OCI-LY3 (cell line): ENCODE data around the gene CDKN1C.

Experiments used
- H2AFZ ChIP-seq: fragments of 200-600, 300-600 bp; shearing (Covaris generic); 2 replicates; pipeline ENCODE4 v1.6.0; 2014; ENCODE audit warnings: antibody characterized with exemption, low read depth, low read length
- H3K27ac ChIP-seq: fragments of 200-600, 300-600 bp; sonication (generic); 2 replicates; pipeline ENCODE4 v1.5.1; 2014; ENCODE audit warnings: mild to moderate bottlenecking, low read length, moderate library complexity, mixed read lengths
- H3K27me3 ChIP-seq: fragments of 200-600, 300-600 bp; sonication (generic); 2 replicates; pipeline ENCODE4 v1.6.1; 2014; ENCODE audit warnings: low read depth, low read length, mixed read lengths
- H3K36me3 ChIP-seq: fragments of 200-600, 300-600 bp; sonication (generic); replicated peaks from 2 replicates; pipeline ENCODE3; 2014; ENCODE audit warnings: low read depth, low read length, mixed read lengths
- H3K4me1 ChIP-seq: fragments of 300-600, 200-600 bp; sonication (generic); 2 replicates; pipeline ENCODE4 v1.6.1; 2014; ENCODE audit warnings: low read length, mixed read lengths
- H3K4me2 ChIP-seq: fragments of 200-600, 300-600 bp; sonication (generic); 2 replicates; pipeline ENCODE4 v1.6.1; 2014; ENCODE audit warnings: low read length, mixed read lengths
- H3K4me3 ChIP-seq: fragments of 300-600, 200-600 bp; sonication (generic); 2 replicates; pipeline ENCODE4 v1.5.1; 2014; ENCODE audit warnings: antibody characterized with exemption, mild to moderate bottlenecking, low read length, moderate library complexity
- H3K79me2 ChIP-seq: fragments of 300-600, 200-600 bp; shearing (Covaris generic); 2 replicates; pipeline ENCODE4 v1.6.1; 2014; ENCODE audit warnings: mild to moderate bottlenecking, low read length, mixed read lengths
- H3K9ac ChIP-seq: fragments of 300-600, 200-600 bp; shearing (Covaris generic); 2 replicates; pipeline ENCODE4 v1.6.0; 2014; ENCODE audit warnings: mild to moderate bottlenecking, low read length, moderate library complexity
- H3K9me3 ChIP-seq: fragments of 200-600, 300-600 bp; shearing (Covaris generic); 2 replicates; pipeline ENCODE4 v1.6.1; 2014; ENCODE audit warnings: low read length, mixed read lengths; ENCODE audit not compliant: insufficient read depth
- H4K20me1 ChIP-seq: fragments of 200-600, 300-600 bp; sonication (generic); 2 replicates; pipeline ENCODE4 v1.6.1; 2016; ENCODE audit warnings: low read length, mixed read lengths; ENCODE audit not compliant: insufficient read depth
- EZH2phosphoT487 ChIP-seq: fragments of 200-600 bp; shearing (Covaris generic); IDR thresholded peaks from 2 replicates; pipeline ENCODE4 v1.6.1; 2018; ENCODE audit warnings: antibody characterized with exemption, mixed run types, low read depth
- TF ChIP-seq, protein P1 (sequence below): fragments of 200-600, 300-600 bp; sonication (generic); IDR thresholded peaks from 2 replicates; pipeline ENCODE4 v1.5.1; 2014; ENCODE audit warnings: antibody characterized with exemption, low read length, low read depth

The CDKN1C gene

GRCh38 chr11:2927851-2928604 lies 42.5 kb upstream of the CDKN1C start:
- TF ChIP-seq, protein P1, sequence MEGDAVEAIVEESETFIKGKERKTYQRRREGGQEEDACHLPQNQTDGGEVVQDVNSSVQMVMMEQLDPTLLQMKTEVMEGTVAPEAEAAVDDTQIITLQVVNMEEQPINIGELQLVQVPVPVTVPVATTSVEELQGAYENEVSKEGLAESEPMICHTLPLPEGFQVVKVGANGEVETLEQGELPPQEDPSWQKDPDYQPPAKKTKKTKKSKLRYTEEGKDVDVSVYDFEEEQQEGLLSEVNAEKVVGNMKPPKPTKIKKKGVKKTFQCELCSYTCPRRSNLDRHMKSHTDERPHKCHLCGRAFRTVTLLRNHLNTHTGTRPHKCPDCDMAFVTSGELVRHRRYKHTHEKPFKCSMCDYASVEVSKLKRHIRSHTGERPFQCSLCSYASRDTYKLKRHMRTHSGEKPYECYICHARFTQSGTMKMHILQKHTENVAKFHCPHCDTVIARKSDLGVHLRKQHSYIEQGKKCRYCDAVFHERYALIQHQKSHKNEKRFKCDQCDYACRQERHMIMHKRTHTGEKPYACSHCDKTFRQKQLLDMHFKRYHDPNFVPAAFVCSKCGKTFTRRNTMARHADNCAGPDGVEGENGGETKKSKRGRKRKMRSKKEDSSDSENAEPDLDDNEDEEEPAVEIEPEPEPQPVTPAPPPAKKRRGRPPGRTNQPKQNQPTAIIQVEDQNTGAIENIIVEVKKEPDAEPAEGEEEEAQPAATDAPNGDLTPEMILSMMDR: no peak
- no peak for TF ChIP-seq EZH2phosphoT487
- Histone ChIP-seq H3K9me3 (no peaks in the 10 kb centered on the region), H3K27me3 (no peaks in the 10 kb centered on the region), H2AFZ (no peak overlapping the region), H3K79me2 (no peaks in the 10 kb centered on the region), H3K9ac (no peak overlapping the region), H3K36me3 (no peaks in the 10 kb centered on the region), H3K27ac (no peak overlapping the region), H4K20me1 (no peaks in the 10 kb centered on the region), H3K4me2 (no peak overlapping the region), H3K4me3 (no peak overlapping the region), H3K4me1 (peaks cover 4% of the 10 kb centered on the region; the same call in 1 of the 2 replicates)

GRCh38 chr11:2927121-2927800 lies 41.7 kb upstream of the CDKN1C start:
- Histone ChIP-seq H3K4me1 (peaks cover 4% of the 10 kb centered on the region; the same call in 1 of the 2 replicates), H3K4me3 (no peak overlapping the region), H3K36me3 (no peaks in the 10 kb centered on the region), H3K9me3 (no peaks in the 10 kb centered on the region), H3K27ac (no peak overlapping the region), H2AFZ (no peak overlapping the region), H3K79me2 (no peaks in the 10 kb centered on the region), H3K4me2 (no peak overlapping the region), H3K27me3 (no peaks in the 10 kb centered on the region), H3K9ac (no peak overlapping the region), H4K20me1 (no peaks in the 10 kb centered on the region)
- TF ChIP-seq, protein P1: no peak
- TF ChIP-seq EZH2phosphoT487: no peak

DNA sequence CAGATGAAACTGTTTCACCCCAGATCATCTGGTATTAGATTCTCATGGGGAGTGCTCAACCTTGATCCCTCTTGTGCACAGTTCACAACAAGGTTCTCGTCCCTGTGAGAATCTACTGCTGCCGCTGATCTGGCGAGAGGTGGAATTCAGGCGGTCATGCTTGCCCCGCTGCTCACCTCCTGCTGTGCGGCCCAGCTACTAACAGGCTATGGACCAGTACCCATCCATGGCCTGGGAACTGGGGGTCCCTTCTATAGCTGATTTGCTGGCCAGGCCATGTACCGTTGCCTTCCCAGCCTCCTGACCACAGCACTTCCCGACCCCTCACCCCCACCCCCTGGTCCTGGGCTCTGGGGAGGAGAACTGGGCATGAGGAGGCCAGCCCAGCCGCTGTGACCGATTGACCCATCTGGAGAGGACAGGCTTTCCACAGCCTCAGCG lies 41.1 kb upstream of the CDKN1C start:
- no peaks in the 10 kb centered on the region for H3K27me3 ChIP-seq
- H3K9me3 ChIP-seq: no peaks in the 10 kb centered on the region
- no peak overlapping the region for H2AFZ ChIP-seq
- H3K4me1 ChIP-seq: peaks cover 4% of the 10 kb centered on the region; the same call in 1 of the 2 replicates
- H3K79me2 ChIP-seq: no peaks in the 10 kb centered on the region
- no peaks in the 10 kb centered on the region for H3K36me3 ChIP-seq
- TF ChIP-seq, protein P1: no peak
- no peak for TF ChIP-seq EZH2phosphoT487
- no peak overlapping the region for H3K4me2 ChIP-seq
- H3K4me3 ChIP-seq: no peak overlapping the region
- no peak overlapping the region for H3K27ac ChIP-seq
- H4K20me1 ChIP-seq: no peaks in the 10 kb centered on the region
- H3K9ac ChIP-seq: no peak overlapping the region

- Histone ChIP-seq H3K9ac (no peak overlapping the region), H3K36me3 (no peaks in the 10 kb centered on the region), H2AFZ (no peak overlapping the region), H4K20me1 (no peaks in the 10 kb centered on the region), H3K27me3 (no peaks in the 10 kb centered on the region), H3K4me1 (no peaks in the 10 kb centered on the region), H3K27ac (no peak overlapping the region), H3K9me3 (no peaks in the 10 kb centered on the region), H3K4me2 (no peak overlapping the region), H3K79me2 (no peaks in the 10 kb centered on the region), H3K4me3 (no peak overlapping the region)
- TF ChIP-seq, protein P1: no peak
- TF ChIP-seq EZH2phosphoT487: no peak
Measured at GRCh38 chr11:2924821-2925675, 39.5 kb upstream of the CDKN1C start.
